Esophagus muscularis mucosa (tissue), 4 donors: ENCODE results near the gene PCCB.

ENCODE experiments used
- CTCF ChIP-seq, 3 experiments: fragments of 200-600 bp in 2 of 3; fragments of 450-650 bp in 1 of 3; sonication (generic) in 2 of 3; IDR thresholded peaks; one replicate each; pipeline ENCODE4 v1.5.1; 2017 to 2019; ENCODE audit warnings: antibody characterized with exemption in 3 of 3, mild to moderate bottlenecking in 2 of 3, moderate library complexity in 1 of 3
- EP300 ChIP-seq: sonication (generic); formaldehyde crosslinking; IDR thresholded peaks from one replicate; pipeline ENCODE4 v1.6.1; 2017; ENCODE audit warnings: antibody characterized with exemption
- POLR2A ChIP-seq: fragments of 450-650 bp; IDR thresholded peaks from one replicate; pipeline ENCODE4 v1.6.1; 2017; ENCODE audit warnings: antibody characterized with exemption, moderate library complexity, mild to moderate bottlenecking, low read depth
- POLR2AphosphoS5 ChIP-seq, 2 donors: sonication (generic); formaldehyde crosslinking; IDR thresholded peaks; one replicate each; pipeline ENCODE4 v1.6.1; 2017; ENCODE audit warnings: antibody characterized with exemption in 2 of 2

GRCh38 chr3:136236109-136236508 is 14.0 kb upstream of the PCCB start:
- no peak for TF ChIP-seq CTCF (IDR thresholded peaks at IDR 0.05)
- no peak for TF ChIP-seq POLR2A
- TF ChIP-seq POLR2AphosphoS5 (IDR thresholded peaks at IDR 0.05): no peak
- no peak for TF ChIP-seq EP300
